H1 (cell line): ENCODE data around the gene HOGA1. TPM values are rescaled to one million over a fixed set of nuclear protein-coding genes. Genes with fewer than 3 reads are reported as not detected.

Experiments
- polyA plus RNA-seq, 7 experiments: library from polyadenylated mRNA; depleted of rRNA in 3 of 7; stranded (reverse) in 5 of 7; unstranded in 2 of 7; fragments of >200 nt in 5 of 7; fragments of 200-250 nt in 2 of 7; gene quantifications; 1 replicate in 5 of 7; 2 replicates in 1 of 7; 4 replicates in 1 of 7; pipeline versions ENCODE4 v1.2.1 to v1.2.3, GENCODE V29; 2011 to 2013; ENCODE audit warnings: missing spikeins in 2 of 7, mixed read lengths in 2 of 7
- total RNA-seq: library from RNA; stranded (reverse); fragmentation: NEBNext Ultra II Directional; extraction: Animal tissue kit (Norgen Biotek cat#: 25700); gene quantifications from 2 replicates; pipeline ENCODE4 v1.2.1, GENCODE V29; 2021

HOGA1 gene
- total and polyA plus RNA-seq, 2 of the 8 experiments (the other 6 are each of a cell fraction or from before 2014, with no cell fraction given), result 0.28 to 1.00 TPM

Other genes with a start within 250 kb of the HOGA1 start
- gene FRAT2, start 249.7 kb upstream of the HOGA1 start, total RNA-seq, result 83.0 and 87.7 TPM in 2 replicates
- 47.4 and 58.4 TPM in 2 replicates for gene FRAT2, start 249.7 kb upstream of the HOGA1 start, polyA plus RNA-seq (2011; rRNA removed)
- 65.8 and 71.9 TPM in 2 replicates for gene RRP12, start 183.0 kb upstream of the HOGA1 start, total RNA-seq
- gene RRP12, start 183.0 kb upstream of the HOGA1 start, polyA plus RNA-seq (2011; rRNA removed), result 21.0 and 33.1 TPM in 2 replicates
- 799 and 819 TPM in 2 replicates for gene PGAM1, start 158.2 kb upstream of the HOGA1 start, total RNA-seq
- gene PGAM1, start 158.2 kb upstream of the HOGA1 start, polyA plus RNA-seq (2011; rRNA removed), result 791 and 833 TPM in 2 replicates
- gene EXOSC1, start 138.4 kb upstream of the HOGA1 start, total RNA-seq, result 52.1 and 53.6 TPM in 2 replicates
- gene EXOSC1, start 138.4 kb upstream of the HOGA1 start, polyA plus RNA-seq (2011; rRNA removed), result 58.6 and 68.1 TPM in 2 replicates
- 45.9 and 50.4 TPM in 2 replicates for gene ZDHHC16, start 138.2 kb upstream of the HOGA1 start, total RNA-seq
- gene ZDHHC16, start 138.2 kb upstream of the HOGA1 start, polyA plus RNA-seq (2011; rRNA removed), result 108 and 127 TPM in 2 replicates
- gene MMS19, start 86.0 kb upstream of the HOGA1 start, total RNA-seq, result 128 and 130 TPM in 2 replicates
- 221 and 228 TPM in 2 replicates for gene MMS19, start 86.0 kb upstream of the HOGA1 start, polyA plus RNA-seq (2011; rRNA removed)
- gene UBTD1, start 85.5 kb upstream of the HOGA1 start, total RNA-seq, result 22.3 and 23.1 TPM in 2 replicates
- 36.2 and 48.8 TPM in 2 replicates for gene UBTD1, start 85.5 kb upstream of the HOGA1 start, polyA plus RNA-seq (2011; rRNA removed)
- not detected in 2 replicates for gene ANKRD2, start 11.6 kb upstream of the HOGA1 start, total RNA-seq
- not detected in 2 replicates for gene ANKRD2, start 11.6 kb upstream of the HOGA1 start, polyA plus RNA-seq (2011; rRNA removed)
- gene C10orf62, start 5.3 kb downstream of the HOGA1 start, total RNA-seq, result not detected in 2 replicates
- 0.05 TPM in 1 of 2 replicates, not detected in the other for gene C10orf62, start 5.3 kb downstream of the HOGA1 start, polyA plus RNA-seq (2011; rRNA removed)
- gene MORN4, start 49.1 kb downstream of the HOGA1 start, total RNA-seq, result 10.6 and 13.6 TPM in 2 replicates
- 20.2 and 22.0 TPM in 2 replicates for gene MORN4, start 49.1 kb downstream of the HOGA1 start, polyA plus RNA-seq (2011; rRNA removed)
- gene PI4K2A, start 56.3 kb downstream of the HOGA1 start, total RNA-seq, result 21.9 and 22.9 TPM in 2 replicates
- 20.7 and 21.9 TPM in 2 replicates for gene PI4K2A, start 56.3 kb downstream of the HOGA1 start, polyA plus RNA-seq (2011; rRNA removed)
- 7.8 and 9.0 TPM in 2 replicates for gene AVPI1, start 102.9 kb downstream of the HOGA1 start, total RNA-seq
- 13.5 and 14.5 TPM in 2 replicates for gene AVPI1, start 102.9 kb downstream of the HOGA1 start, polyA plus RNA-seq (2011; rRNA removed)
- 33.1 and 37.3 TPM in 2 replicates for gene MARVELD1, start 129.3 kb downstream of the HOGA1 start, total RNA-seq
- gene MARVELD1, start 129.3 kb downstream of the HOGA1 start, polyA plus RNA-seq (2011; rRNA removed), result 28.1 and 38.0 TPM in 2 replicates
- 19.8 and 22.7 TPM in 2 replicates for gene ZFYVE27, start 152.7 kb downstream of the HOGA1 start, total RNA-seq
- gene ZFYVE27, start 152.7 kb downstream of the HOGA1 start, polyA plus RNA-seq (2011; rRNA removed), result 16.6 and 20.9 TPM in 2 replicates
- gene SFRP5, start 187.6 kb downstream of the HOGA1 start, total RNA-seq, result 3.3 and 3.9 TPM in 2 replicates
- 5.9 and 8.6 TPM in 2 replicates for gene SFRP5, start 187.6 kb downstream of the HOGA1 start, polyA plus RNA-seq (2011; rRNA removed)